ENCODE data around the gene CLPTM1.
A peak's percentile ranks its signal among the peaks of the same experiment; 100 is the strongest.
"Not testable (repeated sequence)": the region's sequence is repeated elsewhere in the genome, so short reads cannot be mapped to it uniquely, and the experiment has no call there.

CLPTM1 gene

GRCh38 chr19:44914433-44915206 is 40.6 kb upstream of the CLPTM1 start, which contains the start of gene APOC1:
TSS of gene APOC1 (plus strand) at chr19:44914608. CDS start at chr19:44914892, 284 bp downstream.
- not testable (repeated sequence) for H3K27me3 ChIP-seq (ENCODE audit: control insufficient read depth, insufficient read depth, low read length); H3K36me3 ChIP-seq (ENCODE audit: insufficient read depth, low read length); H3K9me3 ChIP-seq (replicated peaks; ENCODE audit: low read length)
- Histone ChIP-seq H3K4me2 (ENCODE audit: low read length) (peak within 1 kb of the TSS; percentile 78), H3K4me3 (ENCODE audit: low read length) (peak within 1 kb of the TSS; percentile 64), H3K4me1 (ENCODE audit: control insufficient read depth, insufficient read depth, low read length) (peaks cover 22% of the 10 kb centered on the region), H3K9ac (ENCODE audit: low read depth, low read length) (peak within 1 kb of the TSS; percentile 67)

- Histone ChIP-seq H3K9me3 (replicated peaks; ENCODE audit: low read length) (no peaks in the 10 kb centered on the region), H3K27me3 (ENCODE audit: control insufficient read depth, insufficient read depth, low read length) (peaks cover 14% of the 10 kb centered on the region)
Observed at GRCh38 chr19:44924243-44924725, 30.9 kb upstream of the CLPTM1 start.

GRCh38 chr19:44925114-44925891 is 29.9 kb upstream of the CLPTM1 start:
- Histone ChIP-seq H3K27me3 (ENCODE audit: control insufficient read depth, insufficient read depth, low read length) (peaks cover 14% of the 10 kb centered on the region), H3K4me2 (ENCODE audit: low read length) (peak overlapping the region; percentile 7), H3K9ac (ENCODE audit: low read depth, low read length) (no peak overlapping the region), H3K9me3 (replicated peaks; ENCODE audit: low read length) (no peaks in the 10 kb centered on the region), H3K4me3 (ENCODE audit: low read length) (no peak overlapping the region), H3K4me1 (ENCODE audit: control insufficient read depth, insufficient read depth, low read length) (peaks cover 29% of the 10 kb centered on the region), H3K36me3 (ENCODE audit: insufficient read depth, low read length) (no peaks in the 10 kb centered on the region)

More at GRCh38 chr19:44924243-44924725, 30.9 kb upstream of the CLPTM1 start:
- no peaks in the 10 kb centered on the region for H3K36me3 ChIP-seq (ENCODE audit: insufficient read depth, low read length)
- H3K4me2 ChIP-seq (ENCODE audit: low read length) = no peak overlapping the region
- peaks cover 29% of the 10 kb centered on the region for H3K4me1 ChIP-seq (ENCODE audit: control insufficient read depth, insufficient read depth, low read length)
- H3K9ac ChIP-seq (ENCODE audit: low read depth, low read length) = no peak overlapping the region
- no peak overlapping the region for H3K4me3 ChIP-seq (ENCODE audit: low read length)

- not testable (repeated sequence) for H3K36me3 ChIP-seq (ENCODE audit: insufficient read depth, low read length); H3K9me3 ChIP-seq (replicated peaks; ENCODE audit: low read length); H3K9ac ChIP-seq (ENCODE audit: low read depth, low read length)
- Histone ChIP-seq H3K4me3 (ENCODE audit: low read length) (peak overlapping the region; percentile 44), H3K27me3 (ENCODE audit: control insufficient read depth, insufficient read depth, low read length) (peaks cover 16% of the 10 kb centered on the region), H3K4me2 (ENCODE audit: low read length) (peak overlapping the region; percentile 72), H3K4me1 (ENCODE audit: control insufficient read depth, insufficient read depth, low read length) (peaks cover 29% of the 10 kb centered on the region)
Observed at GRCh38 chr19:44926245-44927077, 28.7 kb upstream of the CLPTM1 start.

GRCh38 chr19:44927746-44928145 is 27.4 kb upstream of the CLPTM1 start:
- H3K9ac ChIP-seq (ENCODE audit: low read depth, low read length) = no peak overlapping the region
- no peaks in the 10 kb centered on the region for H3K36me3 ChIP-seq (ENCODE audit: insufficient read depth, low read length)
- H3K27me3 ChIP-seq (ENCODE audit: control insufficient read depth, insufficient read depth, low read length) = peaks cover 17% of the 10 kb centered on the region
- peaks cover 29% of the 10 kb centered on the region for H3K4me1 ChIP-seq (ENCODE audit: control insufficient read depth, insufficient read depth, low read length)
- H3K4me2 ChIP-seq (ENCODE audit: low read length) = peak overlapping the region; percentile 72
- no peaks in the 10 kb centered on the region for H3K9me3 ChIP-seq (replicated peaks; ENCODE audit: low read length)
- no peak overlapping the region for H3K4me3 ChIP-seq (ENCODE audit: low read length)

DNA sequence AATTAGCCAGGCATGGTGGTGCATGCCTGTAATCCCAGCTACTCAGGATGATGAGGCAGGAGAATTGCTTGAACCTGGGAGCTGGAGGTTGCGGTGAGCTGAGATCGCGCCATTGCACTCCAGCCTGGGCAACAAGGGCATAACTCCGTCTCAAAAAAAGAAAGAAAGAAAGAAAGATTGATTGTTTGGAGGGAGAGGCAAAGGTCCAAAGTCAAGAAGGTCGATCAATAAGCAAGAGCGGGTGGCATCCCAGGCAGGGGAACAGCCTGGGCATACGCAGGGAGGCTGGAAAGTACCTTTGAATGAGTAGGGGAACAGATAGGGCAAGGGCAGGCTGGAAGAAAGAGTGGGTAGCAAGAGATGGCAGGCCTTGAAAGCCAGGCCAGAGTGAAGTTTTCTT is 25.1 kb upstream of the CLPTM1 start:
- no peak overlapping the region for H3K4me3 ChIP-seq (ENCODE audit: low read length)
- H3K36me3 ChIP-seq (ENCODE audit: insufficient read depth, low read length) = no peaks in the 10 kb centered on the region
- peaks cover 21% of the 10 kb centered on the region for H3K4me1 ChIP-seq (ENCODE audit: control insufficient read depth, insufficient read depth, low read length)
- H3K9ac ChIP-seq (ENCODE audit: low read depth, low read length) = no peak overlapping the region
- H3K9me3 ChIP-seq (replicated peaks; ENCODE audit: low read length) = no peaks in the 10 kb centered on the region
- no peak overlapping the region for H3K4me2 ChIP-seq (ENCODE audit: low read length)
- peaks cover 10% of the 10 kb centered on the region for H3K27me3 ChIP-seq (ENCODE audit: control insufficient read depth, insufficient read depth, low read length)

DNA sequence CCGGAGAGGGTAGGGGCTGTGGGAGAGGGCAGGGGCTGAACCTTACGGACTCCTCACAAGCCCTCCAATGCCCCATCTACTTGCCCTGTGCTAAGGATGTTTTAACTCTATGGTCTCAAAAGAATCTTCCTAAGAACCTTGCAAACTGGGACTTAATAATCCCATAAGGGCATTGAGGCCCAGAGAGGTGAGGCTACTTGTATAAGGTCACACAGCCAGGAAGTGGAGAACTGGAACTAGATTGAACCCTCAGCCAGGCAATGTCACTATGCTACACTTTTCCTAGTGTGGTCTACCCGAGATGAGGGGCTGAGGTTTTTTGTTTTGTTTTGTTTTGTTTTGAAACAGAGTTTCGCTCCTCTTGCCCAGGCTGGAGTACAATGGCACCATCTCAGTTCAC is 23.6 kb upstream of the CLPTM1 start:
- no peak overlapping the region for H3K4me3 ChIP-seq (ENCODE audit: low read length)
- H3K27me3 ChIP-seq (ENCODE audit: control insufficient read depth, insufficient read depth, low read length) = peaks cover 9% of the 10 kb centered on the region
- H3K9me3 ChIP-seq (replicated peaks; ENCODE audit: low read length) = no peaks in the 10 kb centered on the region

GRCh38 chr19:44939668-44940067 is 15.5 kb upstream of the CLPTM1 start:
- Histone ChIP-seq H3K4me3 (ENCODE audit: low read length) (no peak overlapping the region), H3K9me3 (replicated peaks; ENCODE audit: low read length) (no peaks in the 10 kb centered on the region), H3K4me1 (ENCODE audit: control insufficient read depth, insufficient read depth, low read length) (no peaks in the 10 kb centered on the region), H3K27me3 (ENCODE audit: control insufficient read depth, insufficient read depth, low read length) (peaks cover 6% of the 10 kb centered on the region), H3K4me2 (ENCODE audit: low read length) (no peak overlapping the region), H3K9ac (ENCODE audit: low read depth, low read length) (no peak overlapping the region), H3K36me3 (ENCODE audit: insufficient read depth, low read length) (no peaks in the 10 kb centered on the region)

More for the DNA sequence above, 23.6 kb upstream of the CLPTM1 start:
- Histone ChIP-seq H3K36me3 (ENCODE audit: insufficient read depth, low read length) (no peaks in the 10 kb centered on the region), H3K4me1 (ENCODE audit: control insufficient read depth, insufficient read depth, low read length) (peaks cover 12% of the 10 kb centered on the region), H3K9ac (ENCODE audit: low read depth, low read length) (no peak overlapping the region), H3K4me2 (ENCODE audit: low read length) (no peak overlapping the region)

DNA sequence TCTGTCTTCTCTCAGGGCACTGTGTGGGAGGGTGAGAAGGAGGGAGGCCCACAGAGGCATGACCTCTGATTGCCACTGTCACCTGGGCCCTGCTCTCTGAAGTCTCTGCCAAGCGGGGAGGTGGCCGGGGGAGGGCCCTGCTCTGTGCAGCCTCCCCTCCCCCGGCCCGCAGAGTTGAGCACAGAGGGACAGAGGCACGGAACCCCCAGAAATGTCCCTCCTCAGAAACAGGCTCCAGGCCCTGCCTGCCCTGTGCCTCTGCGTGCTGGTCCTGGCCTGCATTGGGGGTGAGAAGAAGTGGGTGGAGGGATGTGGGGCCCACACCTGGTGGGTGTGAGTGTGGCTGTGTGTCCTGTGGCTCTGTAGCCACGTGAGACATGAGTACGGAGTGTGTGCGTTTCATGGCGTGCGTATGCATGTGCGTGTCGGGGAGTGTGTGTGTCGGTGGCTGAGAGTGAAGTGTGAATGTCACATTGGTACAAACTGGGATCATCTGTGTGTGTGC is 13.1 kb upstream of the CLPTM1 start, which contains the start of gene APOC4:
Gene APOC4 (plus strand): TSS at position 171 of the 505 bp plus-strand sequence. CDS start 41 bp downstream, at position 212.
- Histone ChIP-seq H3K4me1 (ENCODE audit: control insufficient read depth, insufficient read depth, low read length) (no peaks in the 10 kb centered on the region), H3K27me3 (ENCODE audit: control insufficient read depth, insufficient read depth, low read length) (no peaks in the 10 kb centered on the region), H3K36me3 (ENCODE audit: insufficient read depth, low read length) (no peaks in the 10 kb centered on the region)

GRCh38 chr19:44943801-44944249 is 11.4 kb upstream of the CLPTM1 start:
- H3K36me3 ChIP-seq (ENCODE audit: insufficient read depth, low read length) = no peaks in the 10 kb centered on the region
- no peaks in the 10 kb centered on the region for H3K4me1 ChIP-seq (ENCODE audit: control insufficient read depth, insufficient read depth, low read length)
- H3K27me3 ChIP-seq (ENCODE audit: control insufficient read depth, insufficient read depth, low read length) = no peaks in the 10 kb centered on the region
- no peak overlapping the region for H3K4me3 ChIP-seq (ENCODE audit: low read length)
- H3K9me3 ChIP-seq (replicated peaks; ENCODE audit: low read length) = no peaks in the 10 kb centered on the region
- peak overlapping the region; percentile 43 for H3K4me2 ChIP-seq (ENCODE audit: low read length)
- H3K9ac ChIP-seq (ENCODE audit: low read depth, low read length) = no peak overlapping the region

More for the DNA sequence above, 13.1 kb upstream of the CLPTM1 start, which contains the start of gene APOC4:
- Histone ChIP-seq H3K4me3 (ENCODE audit: low read length) (no peak within 1 kb of the TSS), H3K4me2 (ENCODE audit: low read length) (no peak within 1 kb of the TSS), H3K9ac (ENCODE audit: low read depth, low read length) (no peak within 1 kb of the TSS), H3K9me3 (replicated peaks; ENCODE audit: low read length) (no peaks in the 10 kb centered on the region)
